NOMO-1 (cell line): Measurements from ENCODE around the gene GSTM5.
"Not testable (repeated sequence)": the region's sequence is repeated elsewhere in the genome, so short reads cannot be mapped to it uniquely, and the experiment has no call there.

Experiments used
- DNase-seq, 2 experiments: peaks; one replicate each; lab custom pipeline; 2025; ENCODE audit not compliant: unreplicated experiment in 2 of 2; lab: John Stamatoyannopoulos, UW

Gene GSTM5

GRCh38 chr1:109726728-109727373, 14.8 kb downstream of the GSTM5 start:
- no peak for DNase-seq

- no peak for DNase-seq
These were observed 16.8 kb downstream of the GSTM5 start for GRCh38 chr1:109728870-109729269.

GRCh38 chr1:109730666-109731065, 18.6 kb downstream of the GSTM5 start:
- DNase-seq: no peak

- no peak for DNase-seq
These were observed 20.4 kb downstream of the GSTM5 start for GRCh38 chr1:109732390-109732881.

- no peak for DNase-seq
These were observed 21.3 kb downstream of the GSTM5 start for GRCh38 chr1:109733236-109733870.

- DNase-seq: peak; percentile 40 to 54
These were observed 27.9 kb downstream of the GSTM5 start for GRCh38 chr1:109739738-109740614.

- no peak for DNase-seq
These were observed 28.7 kb downstream of the GSTM5 start, which contains the start of gene GSTM3 for GRCh38 chr1:109740615-109741373. GSTM3 (minus strand) TSS chr1:109741038; CDS start chr1:109740287, 751 bp downstream.

- not testable (repeated sequence) for DNase-seq
These were observed 36.3 kb downstream of the GSTM5 start for GRCh38 chr1:109748311-109748710.

GRCh38 chr1:109749221-109749620, 37.2 kb downstream of the GSTM5 start:
- DNase-seq: no peak

GRCh38 chr1:109750241-109750882, 38.3 kb downstream of the GSTM5 start:
- DNase-seq: no peak

GRCh38 chr1:109750920-109751319, 38.9 kb downstream of the GSTM5 start:
- DNase-seq: no peak

- DNase-seq: no peak
These were observed 39.6 kb downstream of the GSTM5 start for GRCh38 chr1:109751531-109752260.

- no peak for DNase-seq
These were observed 42.7 kb downstream of the GSTM5 start for GRCh38 chr1:109754738-109755137.

GRCh38 chr1:109756325-109756724, 44.3 kb downstream of the GSTM5 start:
- DNase-seq: not testable (repeated sequence)

GRCh38 chr1:109756848-109757521, 44.9 kb downstream of the GSTM5 start:
- DNase-seq: no peak

- DNase-seq: no peak
These were observed 46.1 kb downstream of the GSTM5 start for GRCh38 chr1:109757936-109758786.

- no peak for DNase-seq
These were observed 47.7 kb downstream of the GSTM5 start for GRCh38 chr1:109759513-109760334.
